HG03558 (cell line): Measurements from ENCODE around the gene LTBP3.

ENCODE experiments used
- ATAC-seq: cut with Tn5 transposase; IDR thresholded peaks from one replicate; pipeline ENCODE4 v1.9.1; 2021; ENCODE audit warnings: moderate number of reproducible peaks; ENCODE audit not compliant: unreplicated experiment; ENCODE audit errors: extremely low read depth

LTBP3 gene

DNA sequence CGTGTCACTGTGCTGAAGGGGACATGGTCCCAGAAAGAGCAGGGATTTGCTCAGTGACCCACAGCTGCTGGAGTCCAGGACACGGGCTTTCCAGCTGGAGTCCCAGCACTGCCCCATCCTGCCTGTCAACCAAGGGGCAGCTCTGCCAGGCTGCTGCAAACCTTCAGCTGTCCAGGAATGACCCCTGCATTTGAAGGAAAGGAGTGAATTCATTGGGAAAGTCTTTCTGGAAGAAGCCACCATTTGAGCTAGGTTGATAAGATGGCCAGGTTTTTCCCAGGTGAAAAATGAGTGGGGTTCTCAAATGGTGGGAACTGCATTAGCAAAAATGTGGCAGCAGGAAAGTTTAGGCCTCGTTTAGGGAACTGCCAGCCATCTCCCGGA is 28.1 kb upstream of the LTBP3 start:
- ATAC-seq, result no peak

DNA sequence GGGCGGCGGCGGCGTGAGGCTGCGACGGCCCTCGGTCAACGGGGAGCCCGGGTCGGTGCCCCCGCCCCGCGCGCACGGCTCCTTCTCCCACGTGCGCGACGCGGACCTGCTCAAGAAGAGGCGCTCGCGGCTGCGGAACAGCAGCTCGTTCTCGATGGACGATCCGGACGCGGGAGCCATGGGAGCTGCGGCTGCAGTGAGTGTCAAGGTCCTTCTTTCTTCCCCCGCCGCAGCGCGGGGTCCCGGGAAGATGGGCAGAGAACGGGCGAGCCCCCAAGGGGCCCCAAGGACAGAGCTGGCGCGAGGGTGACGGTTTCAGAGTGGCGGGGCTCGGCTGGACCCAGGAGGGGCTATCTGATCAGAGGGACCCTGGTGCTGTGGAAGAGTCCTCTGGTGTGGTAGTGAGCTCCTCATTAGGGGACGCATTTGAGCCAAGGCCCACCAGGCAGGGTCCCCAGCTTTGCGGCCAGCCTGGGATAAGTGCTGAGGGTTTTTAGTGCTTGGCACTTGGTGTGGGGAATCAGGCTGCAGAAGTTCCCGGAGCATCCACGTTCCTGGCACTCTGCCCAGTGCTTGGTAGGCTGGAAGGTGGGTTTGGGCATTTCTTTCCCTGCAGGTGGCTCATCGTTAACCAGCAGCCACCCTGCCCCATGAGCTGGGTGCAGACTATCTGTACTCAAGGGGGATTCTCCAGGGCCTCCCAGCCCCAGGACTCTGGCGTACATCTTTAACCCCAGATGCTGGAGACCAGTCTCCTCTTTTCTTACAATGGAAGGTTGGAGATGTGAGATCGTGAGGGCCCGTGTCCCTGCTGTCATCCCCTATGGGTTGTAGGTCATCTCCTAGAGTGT is 27.5 kb upstream of the LTBP3 start:
- ATAC-seq, result no peak

DNA sequence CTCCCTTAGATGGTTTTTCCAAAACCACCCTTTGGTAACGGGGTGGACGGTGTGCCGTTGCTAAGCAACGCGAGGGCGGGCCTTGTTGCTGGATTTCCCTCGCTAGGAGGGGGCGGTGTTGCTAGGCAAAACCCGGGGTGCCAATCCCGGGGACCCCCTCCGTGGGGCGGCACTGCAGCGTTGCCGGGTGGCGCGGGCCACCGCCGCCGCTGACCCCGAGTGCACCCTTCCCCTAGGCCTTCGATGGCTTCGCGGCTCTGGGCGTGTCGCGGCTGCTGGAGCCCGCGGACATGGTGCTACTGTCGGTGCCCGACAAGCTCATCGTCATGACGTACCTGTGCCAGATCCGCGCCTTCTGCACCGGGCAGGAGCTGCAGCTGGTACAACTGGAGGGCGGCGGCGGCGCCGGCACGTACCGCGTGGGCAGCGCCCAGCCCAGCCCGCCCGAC is 26.6 kb upstream of the LTBP3 start:
- no peak for ATAC-seq

DNA sequence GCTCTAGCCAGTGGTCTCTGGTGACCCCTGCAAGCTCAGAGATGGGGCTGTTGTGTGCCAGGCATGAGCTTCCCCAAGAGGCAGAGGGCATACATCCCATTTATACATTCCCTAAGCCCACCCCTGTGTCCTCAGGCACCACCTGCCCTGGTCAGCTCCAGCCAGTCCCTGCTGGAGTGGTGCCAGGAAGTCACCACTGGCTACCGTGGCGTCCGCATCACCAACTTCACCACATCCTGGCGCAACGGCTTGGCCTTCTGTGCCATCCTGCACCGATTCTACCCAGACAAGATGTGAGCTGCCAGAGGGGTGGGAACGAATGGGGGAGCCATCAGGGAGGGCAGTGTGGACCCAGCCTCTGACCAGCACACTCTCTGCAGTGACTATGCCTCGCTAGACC is 25.9 kb upstream of the LTBP3 start:
- no peak for ATAC-seq

DNA sequence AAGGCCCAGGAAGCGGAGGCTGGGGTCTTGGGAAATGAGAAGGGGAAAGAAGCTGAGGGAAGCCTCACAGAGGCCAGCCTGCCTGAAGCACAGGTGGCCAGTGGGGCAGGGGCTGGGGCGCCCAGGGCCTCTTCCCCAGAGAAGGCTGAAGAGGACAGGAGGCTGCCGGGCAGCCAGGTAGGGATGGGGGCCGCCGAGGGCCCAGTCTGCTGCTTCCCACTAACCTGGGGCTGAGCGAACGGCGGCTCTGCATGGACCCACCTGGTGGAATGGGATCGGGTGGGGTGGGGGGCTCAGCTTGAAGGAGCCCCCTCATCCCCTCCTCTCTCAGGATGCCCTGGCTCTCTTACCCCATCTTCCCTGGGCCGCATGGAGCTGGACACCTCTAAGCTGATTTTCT is 25.4 kb upstream of the LTBP3 start:
- ATAC-seq, result no peak

DNA sequence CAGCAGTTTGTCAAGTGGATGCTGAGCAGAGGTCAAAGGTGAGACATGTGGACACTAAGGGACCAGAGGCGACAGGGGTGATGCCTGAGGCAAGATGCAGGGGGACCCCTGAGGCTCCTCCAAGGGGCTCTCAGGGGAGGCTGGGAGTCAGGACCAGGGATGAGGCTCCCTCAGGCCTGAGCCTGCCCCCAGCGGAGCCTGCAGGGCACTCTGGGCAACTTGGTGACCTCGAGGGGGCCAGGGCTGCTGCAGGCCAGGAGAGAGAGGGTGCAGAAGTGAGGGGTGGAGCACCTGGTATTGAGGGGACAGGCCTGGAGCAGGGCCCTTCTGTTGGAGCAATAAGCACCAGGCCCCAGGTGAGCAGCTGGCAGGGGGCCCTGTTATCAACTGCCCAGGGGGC is 23.8 kb upstream of the LTBP3 start:
- no peak for ATAC-seq

DNA sequence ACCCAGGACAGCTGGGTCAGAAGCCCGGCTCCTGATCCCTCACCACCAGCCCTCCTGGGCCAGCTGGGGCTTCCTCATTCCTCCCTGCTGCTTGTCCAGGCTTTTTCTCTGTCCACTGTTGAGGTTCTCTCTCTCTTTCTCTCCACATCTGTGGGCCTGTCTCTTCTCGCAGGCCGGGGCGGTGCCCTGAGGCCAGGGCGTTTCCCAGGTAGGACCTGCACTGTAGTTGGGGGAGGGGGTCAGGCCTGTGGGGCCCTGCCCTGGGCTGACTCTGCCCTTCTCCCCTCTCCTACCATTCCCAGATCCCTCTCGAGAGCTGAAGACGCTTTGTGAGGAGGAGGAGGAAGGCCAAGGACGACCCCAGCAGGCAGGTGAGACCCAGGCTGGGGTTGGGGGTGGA is 22.6 kb upstream of the LTBP3 start:
- ATAC-seq, result no peak

DNA sequence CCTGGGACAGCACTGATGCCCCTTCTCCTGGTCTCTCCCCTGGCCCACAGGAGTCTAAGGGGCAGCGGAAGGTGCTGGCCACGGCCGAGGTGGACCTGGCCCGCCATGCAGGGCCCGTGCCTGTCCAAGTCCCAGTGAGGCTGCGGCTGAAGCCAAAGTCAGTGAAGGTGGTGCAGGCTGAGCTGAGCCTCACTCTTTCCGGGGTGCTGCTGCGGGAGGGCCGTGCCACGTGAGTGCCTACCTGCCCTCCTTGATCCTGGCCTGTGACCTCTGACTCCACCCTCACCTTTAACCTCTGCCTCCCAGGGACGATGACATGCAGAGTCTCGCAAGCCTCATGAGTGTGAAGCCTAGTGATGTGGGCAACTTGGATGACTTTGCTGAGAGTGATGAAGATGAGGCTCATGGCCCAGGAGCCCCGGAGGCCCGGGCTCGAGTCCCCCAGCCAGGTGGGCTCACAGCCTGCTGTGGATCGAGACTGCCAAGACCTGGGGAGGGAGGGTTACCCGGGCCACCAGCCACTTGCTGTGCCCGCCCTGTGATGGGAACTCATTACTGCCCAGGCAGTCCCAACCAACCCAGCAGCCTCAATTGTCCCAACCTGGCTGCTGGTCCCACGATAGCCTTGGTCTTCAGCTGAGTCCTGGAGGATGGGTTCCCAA is 22.0 kb upstream of the LTBP3 start:
- ATAC-seq, result no peak

DNA sequence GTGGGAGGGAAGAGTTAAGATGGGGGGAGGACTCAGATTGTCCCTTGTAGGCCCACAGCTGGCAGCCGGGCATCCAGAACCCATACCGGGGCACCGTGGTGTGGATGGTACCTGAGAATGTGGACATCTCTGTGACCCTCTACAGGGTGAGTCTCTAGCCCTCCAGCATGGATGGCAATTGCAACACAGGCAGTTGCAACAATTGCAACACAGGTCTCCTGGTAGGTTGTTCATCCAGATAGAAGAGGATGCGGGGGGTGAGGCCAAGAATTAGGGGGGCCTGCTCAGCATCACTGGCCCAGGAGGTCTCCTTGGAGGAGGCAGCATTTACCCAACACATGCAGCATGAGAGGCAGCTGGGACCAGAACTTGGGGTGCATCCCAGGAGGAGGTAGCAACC is 21.1 kb upstream of the LTBP3 start:
- no peak for ATAC-seq

DNA sequence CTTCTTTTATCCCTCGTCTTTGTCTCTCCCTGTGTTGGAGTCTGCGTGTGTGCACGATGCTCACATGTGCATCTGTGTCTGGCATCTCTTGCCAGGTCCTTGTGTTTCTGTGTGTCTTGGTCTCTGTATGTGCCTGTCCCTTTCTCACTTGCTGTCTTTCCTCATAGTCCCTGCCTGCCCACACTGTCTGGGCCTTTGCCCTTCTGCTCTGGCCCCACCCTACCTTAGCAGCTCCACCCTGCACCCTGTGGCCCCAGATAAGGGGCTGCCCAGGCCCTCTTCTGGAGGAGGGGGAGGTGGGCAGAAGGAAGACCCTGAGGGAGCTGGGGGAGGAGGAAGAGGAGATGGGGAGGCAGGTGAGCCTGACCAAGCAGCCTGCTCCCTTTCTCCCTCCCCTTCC is 20.5 kb upstream of the LTBP3 start:
- ATAC-seq, result no peak

DNA sequence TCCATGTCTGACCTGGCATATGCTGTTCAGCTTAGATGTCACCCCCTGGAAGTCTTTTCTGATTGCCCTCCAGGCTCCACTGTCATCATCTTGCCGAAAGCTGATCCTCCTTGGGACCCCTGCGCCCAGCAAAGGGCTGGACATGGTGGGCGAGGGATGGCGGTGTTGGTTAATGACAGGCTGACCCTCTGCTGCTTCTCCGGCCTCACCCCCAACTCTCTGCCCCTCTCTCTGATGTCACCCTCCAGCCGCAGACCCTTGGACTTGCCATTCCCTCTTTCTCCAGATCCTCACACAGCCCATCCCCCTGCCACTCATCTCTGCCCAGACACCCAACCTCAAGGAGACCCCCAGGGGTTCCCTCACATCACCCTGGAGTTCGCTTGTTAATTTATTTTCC is 20.0 kb upstream of the LTBP3 start:
- ATAC-seq, result no peak

DNA sequence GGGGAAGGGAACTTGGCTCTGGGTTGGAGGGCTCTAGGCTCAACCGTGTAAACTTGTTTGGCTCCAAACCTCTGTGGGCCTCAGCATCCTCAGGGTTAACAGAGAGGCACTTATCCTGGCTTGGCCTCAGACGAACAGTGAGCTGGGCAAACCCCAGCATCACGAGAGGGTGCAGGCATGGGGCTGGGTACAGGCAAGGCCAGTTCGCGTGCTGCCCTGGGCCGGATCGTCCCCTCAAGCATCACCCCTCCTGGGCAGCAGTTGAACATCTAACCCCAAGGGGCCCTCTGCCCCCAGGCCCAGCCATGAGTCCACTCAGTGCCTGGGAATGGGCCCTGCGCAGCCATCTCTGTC is 19.6 kb upstream of the LTBP3 start:
- no peak for ATAC-seq

DNA sequence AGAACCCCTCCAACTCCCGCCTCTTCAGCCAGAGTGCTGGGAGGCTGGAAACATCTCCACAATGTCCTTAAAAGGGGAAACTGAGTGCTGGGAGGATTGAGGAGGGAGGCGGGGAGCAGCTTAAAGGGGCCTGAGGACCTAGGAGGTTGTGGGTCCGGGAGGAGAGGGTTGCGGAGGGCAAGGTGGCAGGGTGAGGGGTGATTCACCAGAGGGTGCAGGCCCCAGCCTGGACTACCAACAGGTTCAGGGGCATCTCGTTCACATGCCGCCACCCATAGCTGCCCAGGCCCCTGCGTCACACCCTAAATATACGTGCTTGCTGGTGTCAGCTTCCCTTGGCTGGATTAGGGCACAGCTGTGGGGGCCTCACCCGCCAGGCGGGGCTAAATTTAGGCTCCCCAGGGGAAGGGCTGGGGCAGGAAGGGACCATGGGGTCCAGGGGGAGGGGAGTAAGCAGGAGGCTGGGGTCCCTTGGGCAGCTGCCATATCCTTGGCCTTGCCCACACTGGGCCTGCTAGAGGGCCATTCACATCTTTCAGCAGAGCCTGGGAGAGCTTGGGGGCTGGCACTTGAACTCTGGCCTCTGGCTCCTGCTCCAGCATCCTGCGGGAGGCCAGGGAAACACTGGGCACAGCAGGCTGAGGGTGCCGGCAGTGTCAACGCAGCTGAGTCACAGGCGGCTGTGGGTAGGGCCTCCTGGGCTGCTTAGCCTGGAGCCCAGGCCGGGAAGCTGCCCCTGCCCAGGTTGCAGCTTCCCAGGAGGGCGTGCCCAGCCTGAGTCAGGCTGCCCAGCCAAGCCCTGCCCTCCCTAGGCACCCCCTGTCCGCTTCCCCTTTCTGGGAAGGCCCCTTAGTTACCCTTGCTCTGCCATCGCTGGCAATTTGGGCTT is 19.0 kb upstream of the LTBP3 start:
- ATAC-seq, result no peak

DNA sequence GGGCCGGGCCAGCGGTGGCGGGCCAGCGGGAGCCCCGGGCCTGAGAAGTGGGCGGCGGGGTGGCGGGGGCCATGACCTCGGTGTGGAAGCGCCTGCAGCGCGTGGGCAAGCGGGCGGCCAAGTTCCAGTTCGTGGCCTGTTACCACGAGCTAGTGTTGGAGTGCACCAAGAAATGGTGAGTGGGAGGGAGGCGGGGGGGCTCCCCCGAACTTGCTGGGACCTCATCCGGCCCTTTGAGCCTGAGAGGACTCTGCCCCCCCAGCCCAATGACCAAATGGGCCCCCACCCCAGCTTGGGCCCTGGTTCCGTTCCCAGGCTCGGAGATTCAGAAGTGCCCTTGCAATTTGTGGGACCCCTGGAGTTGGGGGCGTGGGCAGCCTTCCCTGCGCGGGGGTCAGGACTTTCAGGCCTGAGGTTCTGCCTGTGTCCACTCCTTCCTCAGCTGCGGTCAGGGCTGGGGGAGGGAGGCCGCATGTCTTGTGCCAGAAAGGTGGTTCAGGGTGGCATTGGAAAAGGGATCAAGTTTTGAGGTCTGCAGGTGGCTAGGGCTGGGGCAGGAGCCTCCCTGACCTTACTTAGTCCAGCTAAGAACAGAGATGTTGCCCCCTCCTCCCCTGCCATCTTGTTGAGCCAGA is 18.2 kb upstream of the LTBP3 start:
- ATAC-seq, result no peak

DNA sequence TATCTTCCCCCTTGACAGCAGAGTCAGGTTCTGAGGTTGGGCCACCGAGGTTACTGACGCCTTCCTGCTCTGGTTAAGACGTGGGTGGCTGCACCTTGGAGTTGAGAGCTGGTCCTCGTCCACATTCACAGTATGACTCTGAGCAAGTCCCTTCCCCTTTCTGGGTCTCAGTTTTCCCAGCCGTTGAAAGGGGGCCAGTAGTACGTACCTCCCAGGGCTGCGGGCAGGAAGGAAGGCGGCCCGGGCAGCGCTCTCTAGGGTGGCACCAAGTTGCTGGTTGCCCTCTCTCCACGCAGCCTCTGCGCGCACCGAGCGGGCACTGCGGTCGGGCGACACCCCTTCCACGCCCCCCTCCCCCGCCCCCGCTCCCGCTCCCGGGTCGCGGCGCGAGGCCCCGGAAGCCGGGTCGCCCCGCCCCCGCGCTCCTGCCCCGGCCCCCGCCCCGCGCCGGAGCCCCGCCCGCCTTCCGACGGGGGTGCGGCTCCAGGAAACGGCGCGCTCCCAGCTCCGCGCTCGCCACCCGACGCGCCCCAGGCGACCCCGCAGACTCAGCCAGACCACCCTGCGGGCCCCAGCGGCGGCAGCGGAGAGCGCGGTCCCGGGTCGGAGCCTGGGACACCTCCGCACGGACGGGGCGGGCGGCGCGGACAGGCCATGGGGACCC is 17.5 kb upstream of the LTBP3 start, which contains the start of gene EHBP1L1:
TSS of gene EHBP1L1 (plus strand) at position 486 of the 664 bp plus-strand sequence. CDS start 250 bp downstream, outside the sequence.
- ATAC-seq, result no peak

DNA sequence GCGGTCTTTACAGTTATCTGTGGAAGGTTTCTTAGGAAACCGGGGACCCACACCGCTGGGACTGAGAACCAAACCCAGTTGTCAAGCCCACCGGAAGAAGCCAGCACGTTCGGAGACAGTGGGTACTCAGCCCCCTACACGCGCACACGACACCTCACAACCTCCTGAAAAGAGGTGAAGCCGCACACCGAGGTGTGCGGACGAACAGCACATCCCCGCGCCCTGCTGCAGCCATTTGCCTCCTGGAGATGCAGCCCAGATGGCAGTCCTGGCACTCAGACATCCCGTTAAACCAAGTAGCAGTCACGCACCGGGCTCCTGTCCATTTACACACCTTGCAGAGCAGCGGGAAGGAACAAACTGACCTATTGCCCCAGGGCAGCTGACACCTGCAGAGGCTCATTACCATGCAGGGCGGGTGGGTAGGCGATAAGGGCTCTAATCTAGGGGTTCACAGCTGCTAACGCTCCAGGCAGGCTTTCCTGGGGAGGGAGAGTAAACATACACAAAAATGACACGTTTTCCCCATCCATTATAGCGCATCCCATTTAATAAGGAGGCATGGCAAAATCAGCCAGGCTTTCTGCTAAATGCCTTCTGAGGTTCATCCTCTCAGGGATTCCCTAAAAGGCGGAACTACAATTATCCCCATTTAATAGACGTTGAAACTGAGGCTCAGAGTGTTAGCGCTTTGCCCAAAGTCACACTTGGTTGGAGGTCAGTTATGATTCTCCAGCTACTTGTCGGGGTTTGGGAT is 16.8 kb upstream of the LTBP3 start:
- no peak for ATAC-seq

DNA sequence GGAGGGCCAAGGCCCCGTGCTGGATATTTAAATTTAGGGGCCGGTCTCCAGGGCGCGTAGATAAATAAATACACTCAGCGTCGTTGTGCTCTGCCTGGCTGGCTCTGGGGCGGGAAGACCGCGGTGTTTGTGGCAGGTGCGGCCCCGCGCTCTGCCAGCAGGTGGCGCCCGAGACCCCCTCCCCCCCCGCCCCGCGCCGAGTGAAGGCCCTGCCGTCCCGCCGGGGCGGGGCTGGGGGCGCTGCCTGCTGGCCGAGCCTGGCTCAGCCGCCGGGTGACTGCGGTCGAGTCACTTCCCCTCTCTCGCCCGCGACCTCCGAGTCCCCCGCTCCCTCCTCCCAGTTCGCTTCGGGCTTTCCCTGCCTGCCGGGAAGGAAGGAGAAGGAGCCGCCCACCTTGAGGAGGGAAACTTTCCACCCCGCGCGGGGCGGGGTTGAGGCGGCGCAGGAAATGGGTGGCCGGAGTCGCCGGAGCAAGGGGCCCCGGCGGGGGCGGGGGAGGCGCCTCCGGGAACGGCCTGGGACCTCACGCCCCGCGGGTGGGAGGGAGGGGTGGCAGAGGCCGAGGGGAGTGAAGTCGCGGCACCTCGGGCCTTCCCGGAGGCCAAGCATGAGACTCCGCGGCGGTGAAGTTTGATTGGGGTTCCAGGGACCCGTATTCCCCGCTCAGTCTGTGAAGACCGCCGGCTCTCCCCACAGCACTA is 16.1 kb upstream of the LTBP3 start:
- no peak for ATAC-seq

DNA sequence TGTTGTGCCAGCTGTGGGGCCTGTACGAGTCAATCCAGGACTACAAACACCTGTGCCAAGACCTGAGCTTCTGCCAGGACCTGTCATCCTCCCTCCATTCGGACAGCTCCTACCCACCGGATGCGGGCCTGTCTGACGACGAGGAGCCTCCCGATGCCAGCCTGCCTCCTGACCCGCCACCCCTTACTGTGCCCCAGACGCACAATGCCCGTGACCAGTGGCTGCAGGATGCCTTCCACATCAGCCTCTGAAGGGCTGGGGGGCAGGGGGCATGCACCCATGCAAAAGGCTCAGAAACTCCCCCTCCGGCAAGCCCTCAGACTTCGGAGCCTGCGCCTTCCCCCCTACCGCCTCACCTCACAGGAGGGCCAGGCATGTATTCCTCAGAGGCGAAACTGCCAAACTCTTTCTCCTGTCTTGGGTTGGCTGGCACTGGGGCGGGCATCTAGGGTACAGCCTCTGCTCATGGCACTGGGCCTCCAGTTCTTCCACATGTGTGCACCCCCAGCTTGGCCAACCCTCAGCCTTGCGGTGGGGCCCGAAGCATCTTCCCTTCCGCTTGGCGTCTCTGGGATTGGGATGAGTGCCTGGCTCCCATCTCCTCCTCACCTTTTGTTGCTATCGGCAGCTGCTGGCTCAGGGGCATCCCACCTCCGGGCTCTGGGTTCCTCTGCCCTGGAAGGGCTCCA is 15.4 kb upstream of the LTBP3 start:
- no peak for ATAC-seq
